ENCODE measurements around the gene RXFP4. TPM values are rescaled to one million over a fixed set of nuclear protein-coding genes. Genes with fewer than 3 reads are reported as not detected.

RXFP4 gene
- total and polyA plus RNA-seq, 2 of the 13 experiments (the other 11 are each of a cell fraction or from before 2014, with no cell fraction given) = 0.38 to 1.4 TPM

GRCh38 chr1:155911156-155912055 is 30.0 kb upstream of the RXFP4 start, which contains the start of gene RIT1 (continued):
- TF ChIP-seq ZNF574 (CRISPR knock-in tag; IDR thresholded peaks at IDR 0.05) = peak; percentile 61
- 0 out of 2 replicates have a peak, but pooled peaks have one; percentile 16 for TF ChIP-seq ZNF792 (CRISPR knock-in tag; IDR thresholded peaks at IDR 0.05)
- peak; percentile 62; the same call in 1 of the 2 replicates for TF ChIP-seq ZBED4 (CRISPR knock-in tag; IDR thresholded peaks at IDR 0.05; ENCODE audit: borderline replicate concordance)
- peak; percentile 96 for TF ChIP-seq AGO1 (IDR thresholded peaks at IDR 0.05; ENCODE audit: low read depth, low read length, poor library complexity, severe bottlenecking)
- TF ChIP-seq, protein P1, sequence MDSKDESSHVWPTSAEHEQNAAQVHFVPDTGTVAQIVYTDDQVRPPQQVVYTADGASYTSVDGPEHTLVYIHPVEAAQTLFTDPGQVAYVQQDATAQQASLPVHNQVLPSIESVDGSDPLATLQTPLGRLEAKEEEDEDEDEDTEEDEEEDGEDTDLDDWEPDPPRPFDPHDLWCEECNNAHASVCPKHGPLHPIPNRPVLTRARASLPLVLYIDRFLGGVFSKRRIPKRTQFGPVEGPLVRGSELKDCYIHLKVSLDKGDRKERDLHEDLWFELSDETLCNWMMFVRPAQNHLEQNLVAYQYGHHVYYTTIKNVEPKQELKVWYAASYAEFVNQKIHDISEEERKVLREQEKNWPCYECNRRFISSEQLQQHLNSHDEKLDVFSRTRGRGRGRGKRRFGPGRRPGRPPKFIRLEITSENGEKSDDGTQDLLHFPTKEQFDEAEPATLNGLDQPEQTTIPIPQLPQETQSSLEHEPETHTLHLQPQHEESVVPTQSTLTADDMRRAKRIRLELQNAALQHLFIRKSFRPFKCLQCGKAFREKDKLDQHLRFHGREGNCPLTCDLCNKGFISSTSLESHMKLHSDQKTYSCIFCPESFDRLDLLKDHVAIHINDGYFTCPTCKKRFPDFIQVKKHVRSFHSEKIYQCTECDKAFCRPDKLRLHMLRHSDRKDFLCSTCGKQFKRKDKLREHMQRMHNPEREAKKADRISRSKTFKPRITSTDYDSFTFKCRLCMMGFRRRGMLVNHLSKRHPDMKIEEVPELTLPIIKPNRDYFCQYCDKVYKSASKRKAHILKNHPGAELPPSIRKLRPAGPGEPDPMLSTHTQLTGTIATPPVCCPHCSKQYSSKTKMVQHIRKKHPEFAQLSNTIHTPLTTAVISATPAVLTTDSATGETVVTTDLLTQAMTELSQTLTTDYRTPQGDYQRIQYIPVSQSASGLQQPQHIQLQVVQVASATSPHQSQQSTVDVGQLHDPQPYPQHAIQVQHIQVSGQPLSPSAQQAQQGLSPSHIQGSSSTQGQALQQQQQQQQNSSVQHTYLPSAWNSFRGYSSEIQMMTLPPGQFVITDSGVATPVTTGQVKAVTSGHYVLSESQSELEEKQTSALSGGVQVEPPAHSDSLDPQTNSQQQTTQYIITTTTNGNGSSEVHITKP (CRISPR knock-in tag; IDR thresholded peaks at IDR 0.05; ENCODE audit: low read depth) = 0 out of 2 replicates have a peak, but pooled peaks have one; percentile 17
- peak; percentile 70; the same call in 1 of the 2 replicates for TF ChIP-seq ATF1 (CRISPR knock-in tag; IDR thresholded peaks at IDR 0.05)
- TF ChIP-seq PAX8 (CRISPR knock-in tag; IDR thresholded peaks at IDR 0.05; ENCODE audit: borderline replicate concordance) = no peak
- peak; percentile 37; the same call in 1 of the 2 replicates for TF ChIP-seq ZFX (CRISPR knock-in tag; IDR thresholded peaks at IDR 0.05; ENCODE audit: low read depth)
- peak; percentile 56; the same call in 1 of the 2 replicates for TF ChIP-seq ZNF782 (CRISPR knock-in tag; IDR thresholded peaks at IDR 0.05; ENCODE audit: borderline replicate concordance)
- no peak for TF ChIP-seq HBP1 (CRISPR knock-in tag; IDR thresholded peaks at IDR 0.05; ENCODE audit: low read depth)
- TF ChIP-seq, protein P2, sequence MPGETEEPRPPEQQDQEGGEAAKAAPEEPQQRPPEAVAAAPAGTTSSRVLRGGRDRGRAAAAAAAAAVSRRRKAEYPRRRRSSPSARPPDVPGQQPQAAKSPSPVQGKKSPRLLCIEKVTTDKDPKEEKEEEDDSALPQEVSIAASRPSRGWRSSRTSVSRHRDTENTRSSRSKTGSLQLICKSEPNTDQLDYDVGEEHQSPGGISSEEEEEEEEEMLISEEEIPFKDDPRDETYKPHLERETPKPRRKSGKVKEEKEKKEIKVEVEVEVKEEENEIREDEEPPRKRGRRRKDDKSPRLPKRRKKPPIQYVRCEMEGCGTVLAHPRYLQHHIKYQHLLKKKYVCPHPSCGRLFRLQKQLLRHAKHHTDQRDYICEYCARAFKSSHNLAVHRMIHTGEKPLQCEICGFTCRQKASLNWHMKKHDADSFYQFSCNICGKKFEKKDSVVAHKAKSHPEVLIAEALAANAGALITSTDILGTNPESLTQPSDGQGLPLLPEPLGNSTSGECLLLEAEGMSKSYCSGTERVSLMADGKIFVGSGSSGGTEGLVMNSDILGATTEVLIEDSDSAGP (CRISPR knock-in tag; IDR thresholded peaks at IDR 0.05; ENCODE audit: borderline replicate concordance) = peak; percentile 35; the same call in 1 of the 2 replicates
- TF ChIP-seq MEIS2 (CRISPR knock-in tag; IDR thresholded peaks at IDR 0.05) = peak; percentile 59; the same call in 1 of the 2 replicates

Data from HepG2 (cell line).